CD4-positive, CD25-positive, alpha-beta regulatory T cell (primary cell): Measurements from ENCODE around the gene NCMAP. TPM values are rescaled to one million over a fixed set of nuclear protein-coding genes. Genes with fewer than 3 reads are reported as not detected.

Experiments used
- ATAC-seq, 2 donors: fragments of 150-1000 bp; cut with Tn5 transposase; one replicate each; pipeline ENCODE4 v1.10.0; 2021; ENCODE audit warnings: low read depth in 2 of 2, moderate number of reproducible peaks in 2 of 2, moderate library complexity in 1 of 2
- DNase-seq, 3 donors: peaks; one replicate each; pipeline versions ENCODE4 v3.0.0 to v3.0.0-alpha.2; 2012 to 2022; ENCODE audit warnings: mixed read lengths in 1 of 3
- H3K27ac ChIP-seq: one replicate; pipeline ENCODE4 v1.7.0; 2013; ENCODE audit warnings: mild to moderate bottlenecking, low read length; ENCODE audit not compliant: insufficient read depth, poor library complexity, severe bottlenecking
- H3K27me3 ChIP-seq: one replicate; pipeline ENCODE4 v1.7.0; 2013; ENCODE audit warnings: low read length; ENCODE audit not compliant: control insufficient read depth, insufficient read depth
- H3K36me3 ChIP-seq: one replicate; pipeline ENCODE4 v1.7.0; 2013; ENCODE audit warnings: mild to moderate bottlenecking, low read length, moderate library complexity; ENCODE audit not compliant: control insufficient read depth, insufficient read depth
- H3K4me1 ChIP-seq: 2 replicates; pipeline ENCODE4 v1.7.0; 2013; ENCODE audit warnings: mild to moderate bottlenecking, low read length; ENCODE audit not compliant: insufficient read depth, control insufficient read depth, poor library complexity, severe bottlenecking
- H3K4me3 ChIP-seq: one replicate; pipeline ENCODE4 v1.7.0; 2013; ENCODE audit warnings: low read depth, mild to moderate bottlenecking, low read length, moderate library complexity
- H3K9me3 ChIP-seq, 2 experiments: 1 replicate in 1 of 2; 2 replicates in 1 of 2; pipeline ENCODE4 v1.7.0; 2013; ENCODE audit warnings: low read length in 2 of 2, mild to moderate bottlenecking in 1 of 2, moderate library complexity in 1 of 2; ENCODE audit not compliant: control insufficient read depth in 2 of 2
- H3K27ac Mint-ChIP-seq, 3 donors: one replicate each; pipeline ENCODE4 v1.8.0; 2020 to 2022; ENCODE audit warnings: mild to moderate bottlenecking in 3 of 3, mixed read lengths in 3 of 3, moderate library complexity in 2 of 3
- H3K27me3 Mint-ChIP-seq: one replicate; pipeline ENCODE4 v1.8.0; 2022; ENCODE audit warnings: mild to moderate bottlenecking, mixed read lengths
- H3K36me3 Mint-ChIP-seq: one replicate; pipeline ENCODE4 v1.8.0; 2020; ENCODE audit warnings: mixed read lengths
- H3K4me1 Mint-ChIP-seq, 4 donors: one replicate each; pipeline ENCODE4 v1.8.0; 2020 to 2022; ENCODE audit warnings: mixed read lengths in 4 of 4, mild to moderate bottlenecking in 1 of 4
- H3K4me3 Mint-ChIP-seq, 4 donors: one replicate each; pipeline ENCODE4 v1.8.0; 2020 to 2022; ENCODE audit warnings: mild to moderate bottlenecking in 4 of 4, mixed read lengths in 4 of 4, moderate library complexity in 3 of 4
- H3K9me3 Mint-ChIP-seq, 7 donors: one replicate each; pipeline ENCODE4 v1.8.0; 2020 to 2022; ENCODE audit warnings: mixed read lengths in 7 of 7, mild to moderate bottlenecking in 3 of 7, moderate library complexity in 2 of 7
- polyA plus RNA-seq, 4 donors: library from polyadenylated mRNA; unstranded; fragments of 300-500 nt; fragmentation: Illumina TruSeq; gene quantifications; one replicate each; pipeline ENCODE4 v1.2.3, GENCODE V29; 2021
- total RNA-seq: library from RNA; stranded (reverse); gene quantifications from one replicate; pipeline ENCODE4 v1.2.3, GENCODE V29; 2022

Gene NCMAP
- total and polyA plus RNA-seq, 5 donors from 2014 or later = 0.34 TPM; not detected in 4

- DNase-seq (no peak), ATAC-seq (no peak)
- Mint-ChIP-seq H3K27ac (no peak overlapping the region), H3K27me3 (peaks cover 37% of the 10 kb centered on the region), H3K36me3 (no peaks in the 10 kb centered on the region), H3K9me3 (peaks cover 0 to 1% (median 0%) of the 10 kb centered on the region in 7 donors), H3K4me1 (peaks cover 0 to 21% (median 2%) of the 10 kb centered on the region in 4 donors), H3K4me3 (no peak overlapping the region)
- Histone ChIP-seq H3K27ac (no peak overlapping the region), H3K27me3 (no peaks in the 10 kb centered on the region), H3K4me1 (no peaks in the 10 kb centered on the region), H3K4me3 (no peak overlapping the region), H3K9me3 (no peaks in the 10 kb centered on the region), H3K36me3 (no peaks in the 10 kb centered on the region)
Measured at GRCh38 chr1:24562625-24563024, 6.7 kb downstream of the NCMAP start.

- Mint-ChIP-seq H3K4me3 (no peak overlapping the region), H3K27ac (no peak overlapping the region), H3K4me1 (peaks cover 0 to 26% (median 3%) of the 10 kb centered on the region in 4 donors), H3K36me3 (no peaks in the 10 kb centered on the region), H3K27me3 (peaks cover 32% of the 10 kb centered on the region), H3K9me3 (no peaks in the 10 kb centered on the region)
- ATAC-seq = no peak
- DNase-seq = no peak
- Histone ChIP-seq H3K27ac (no peak overlapping the region), H3K4me1 (no peaks in the 10 kb centered on the region), H3K27me3 (no peaks in the 10 kb centered on the region), H3K9me3 (no peaks in the 10 kb centered on the region), H3K4me3 (no peak overlapping the region), H3K36me3 (no peaks in the 10 kb centered on the region)
Measured at GRCh38 chr1:24564695-24565094, 8.8 kb downstream of the NCMAP start.

GRCh38 chr1:24566236-24566867, 10.5 kb downstream of the NCMAP start:
- H3K9me3 Mint-ChIP-seq = no peaks in the 10 kb centered on the region
- H3K27me3 Mint-ChIP-seq = peaks cover 28% of the 10 kb centered on the region
- DNase-seq (no peak), ATAC-seq (no peak)
- H3K4me1 Mint-ChIP-seq = peaks cover 0 to 26% (median 3%) of the 10 kb centered on the region in 4 donors
- no peak overlapping the region for H3K27ac ChIP-seq
- no peaks in the 10 kb centered on the region for H3K4me1 ChIP-seq
- H3K4me3 Mint-ChIP-seq = no peak overlapping the region
- H3K4me3 ChIP-seq = no peak overlapping the region
- H3K36me3 Mint-ChIP-seq = no peaks in the 10 kb centered on the region
- H3K9me3 ChIP-seq = no peaks in the 10 kb centered on the region
- H3K27ac Mint-ChIP-seq = peak overlapping the region in 1 of 3 donors; percentile 15
- H3K36me3 ChIP-seq = no peaks in the 10 kb centered on the region
- H3K27me3 ChIP-seq = no peaks in the 10 kb centered on the region

- peaks cover 18% of the 10 kb centered on the region for H3K27me3 Mint-ChIP-seq
Measured at GRCh38 chr1:24567792-24568388, 12.0 kb downstream of the NCMAP start.

GRCh38 chr1:24568475-24568874, 12.6 kb downstream of the NCMAP start:
- Mint-ChIP-seq H3K9me3 (no peaks in the 10 kb centered on the region), H3K36me3 (no peaks in the 10 kb centered on the region), H3K27me3 (peaks cover 16% of the 10 kb centered on the region), H3K27ac (peak overlapping the region in 2 of 3 donors; percentile 83 to 88), H3K4me1 (peaks cover 0 to 24% (median 4%) of the 10 kb centered on the region in 4 donors), H3K4me3 (no peak overlapping the region)
- no peaks in the 10 kb centered on the region for H3K27me3 ChIP-seq
- no peak overlapping the region for H3K4me3 ChIP-seq
- no peaks in the 10 kb centered on the region for H3K9me3 ChIP-seq
- no peak for DNase-seq
- H3K36me3 ChIP-seq = no peaks in the 10 kb centered on the region
- ATAC-seq = no peak
- no peaks in the 10 kb centered on the region for H3K4me1 ChIP-seq
- H3K27ac ChIP-seq = no peak overlapping the region

More at GRCh38 chr1:24567792-24568388, 12.0 kb downstream of the NCMAP start:
- Histone ChIP-seq H3K9me3 (no peaks in the 10 kb centered on the region), H3K27ac (no peak overlapping the region), H3K4me3 (no peak overlapping the region), H3K27me3 (no peaks in the 10 kb centered on the region), H3K4me1 (no peaks in the 10 kb centered on the region), H3K36me3 (no peaks in the 10 kb centered on the region)
- H3K36me3 Mint-ChIP-seq = no peaks in the 10 kb centered on the region
- H3K4me1 Mint-ChIP-seq = peaks cover 0 to 25% (median 5%) of the 10 kb centered on the region in 4 donors
- H3K27ac Mint-ChIP-seq = peak overlapping the region in 2 of 3 donors; percentile 83 to 88
- DNase-seq = peak in 1 of 3 donors; percentile 23
- no peaks in the 10 kb centered on the region for H3K9me3 Mint-ChIP-seq
- peak in 1 of 2 donors; percentile 45 for ATAC-seq
- H3K4me3 Mint-ChIP-seq = no peak overlapping the region

- Mint-ChIP-seq H3K27me3 (peaks cover 12% of the 10 kb centered on the region), H3K4me1 (peaks cover 0 to 21% (median 4%) of the 10 kb centered on the region in 4 donors), H3K9me3 (no peaks in the 10 kb centered on the region), H3K4me3 (no peak overlapping the region), H3K36me3 (no peaks in the 10 kb centered on the region), H3K27ac (no peak overlapping the region)
- no peaks in the 10 kb centered on the region for H3K9me3 ChIP-seq
- no peaks in the 10 kb centered on the region for H3K4me1 ChIP-seq
- H3K27me3 ChIP-seq = no peaks in the 10 kb centered on the region
- ATAC-seq (no peak), DNase-seq (no peak)
- H3K27ac ChIP-seq = no peak overlapping the region
- H3K36me3 ChIP-seq = no peaks in the 10 kb centered on the region
- no peak overlapping the region for H3K4me3 ChIP-seq
Measured at GRCh38 chr1:24570265-24571125, 14.6 kb downstream of the NCMAP start.

GRCh38 chr1:24572301-24572700, 16.4 kb downstream of the NCMAP start:
- Histone ChIP-seq H3K27me3 (no peaks in the 10 kb centered on the region), H3K27ac (no peak overlapping the region), H3K9me3 (no peaks in the 10 kb centered on the region), H3K4me3 (no peak overlapping the region), H3K4me1 (no peaks in the 10 kb centered on the region), H3K36me3 (no peaks in the 10 kb centered on the region)
- H3K4me3 Mint-ChIP-seq = no peak overlapping the region
- peaks cover 0 to 17% (median 4%) of the 10 kb centered on the region in 4 donors for H3K4me1 Mint-ChIP-seq
- peak overlapping the region in 2 of 3 donors; percentile 14 to 52 for H3K27ac Mint-ChIP-seq
- DNase-seq (no peak), ATAC-seq (peak in 1 of 2 donors; percentile 13)
- peaks cover 6% of the 10 kb centered on the region for H3K27me3 Mint-ChIP-seq
- no peaks in the 10 kb centered on the region for H3K9me3 Mint-ChIP-seq
- H3K36me3 Mint-ChIP-seq = no peaks in the 10 kb centered on the region
